ENCODE measurements around the gene ISG15. TPM values are rescaled to one million over a fixed set of nuclear protein-coding genes. Genes with fewer than 3 reads are reported as not detected.

Gene ISG15
- total and polyA plus RNA-seq, 9 of the 15 experiments (the other 6 are each of a cell fraction or from before 2014, with no cell fraction given): 0.40 to 58.3 (median 12.2) TPM

- TF ChIP-seq NR2C2 (CRISPR knock-in tag; IDR thresholded peaks at IDR 0.05) (peak; percentile 71; the same call in 1 of the 2 replicates), NR2C2 (tag; IDR thresholded peaks at IDR 0.05) (no peak), CBX5 (IDR thresholded peaks at IDR 0.05; ENCODE audit: borderline replicate concordance, low read depth) (no peak), EWSR1 (IDR thresholded peaks at IDR 0.05; ENCODE audit: borderline replicate concordance, low read depth, partially characterized antibody) (no peak), NR2C1 (IDR thresholded peaks at IDR 0.05) (no peak), NR2C1 (tag; IDR thresholded peaks at IDR 0.05) (peak; percentile 83), ZNF12 (CRISPR knock-in tag; IDR thresholded peaks at IDR 0.05) (no peak), ZNF57 (CRISPR knock-in tag; IDR thresholded peaks at IDR 0.05) (no peak), TRIM28 (IDR thresholded peaks at IDR 0.05) (no peak), ADNP (tag; IDR thresholded peaks at IDR 0.05) (no peak), ATF3 (IDR thresholded peaks at IDR 0.05) (peak; percentile 55; the same call in 1 of the 2 replicates), ATF3 (CRISPR knock-in tag; conservative IDR thresholded peaks at IDR 0.05) (no peak), EP400 (IDR thresholded peaks at IDR 0.05) (peak; percentile 17; the same call in 1 of the 2 replicates), MAX (CRISPR knock-in tag; IDR thresholded peaks at IDR 0.05) (peak; percentile 61)
- TF ChIP-seq, protein P1, sequence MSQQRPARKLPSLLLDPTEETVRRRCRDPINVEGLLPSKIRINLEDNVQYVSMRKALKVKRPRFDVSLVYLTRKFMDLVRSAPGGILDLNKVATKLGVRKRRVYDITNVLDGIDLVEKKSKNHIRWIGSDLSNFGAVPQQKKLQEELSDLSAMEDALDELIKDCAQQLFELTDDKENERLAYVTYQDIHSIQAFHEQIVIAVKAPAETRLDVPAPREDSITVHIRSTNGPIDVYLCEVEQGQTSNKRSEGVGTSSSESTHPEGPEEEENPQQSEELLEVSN (IDR thresholded peaks at IDR 0.05; ENCODE audit: borderline replicate concordance in 1 of 2, extremely low read depth in 1 of 2, insufficient read depth in 1 of 2, insufficient read length in 1 of 2, low read depth in 1 of 2, low read length in 1 of 2, poor library complexity in 1 of 2, severe bottlenecking in 1 of 2): peak in 1 of 2 experiments; percentile 27
Measured at GRCh38 chr1:1006305-1007159, 6.8 kb upstream of the ISG15 start (continued).
